Neural cell (in vitro differentiated cells): ENCODE measurements around the gene EEF1A2. TPM values are rescaled to one million over a fixed set of nuclear protein-coding genes. Genes with fewer than 3 reads are reported as not detected.

Experiments
- H2AFZ ChIP-seq: fragments of 200-600, 300-800 bp; sonication (generic), shearing (Covaris generic); 2 replicates; pipeline ENCODE4 v1.6.0; 2014; ENCODE audit warnings: low read depth, mild to moderate bottlenecking, antibody characterized with exemption, low read length, moderate library complexity
- H3F3A ChIP-seq: fragments of 200-600 bp; shearing (Covaris generic); 2 replicates; pipeline ENCODE4 v1.6.1; 2016; ENCODE audit warnings: mild to moderate bottlenecking, moderate library complexity, mixed read lengths, antibody characterized with exemption, low read length; ENCODE audit not compliant: insufficient read depth, poor library complexity, severe bottlenecking
- H3K27ac ChIP-seq: fragments of 200-600, 300-800 bp; sonication (generic), shearing (Covaris generic); 2 replicates; pipeline ENCODE4 v1.5.1; 2014; ENCODE audit warnings: mild to moderate bottlenecking, low read length, moderate library complexity
- H3K27me3 ChIP-seq: fragments of 300-800, 200-600 bp; sonication (generic), shearing (Covaris generic); 2 replicates; pipeline ENCODE4 v1.6.0; 2014; ENCODE audit warnings: mild to moderate bottlenecking, low read depth, low read length, moderate library complexity; ENCODE audit not compliant: insufficient read depth
- H3K36me3 ChIP-seq: fragments of 300-800, 200-600 bp; sonication (generic), shearing (Covaris generic); 2 replicates; pipeline ENCODE4 v1.5.1; 2014; ENCODE audit warnings: mild to moderate bottlenecking, antibody characterized with exemption, low read length, moderate library complexity; ENCODE audit not compliant: insufficient read depth
- H3K4me2 ChIP-seq: fragments of 300-800, 200-600 bp; sonication (generic), shearing (Covaris generic); 2 replicates; pipeline ENCODE4 v1.6.0; 2014; ENCODE audit warnings: mild to moderate bottlenecking, low read length
- H3K4me3 ChIP-seq: fragments of 300-800, 200-600 bp; sonication (generic), shearing (Covaris generic); 2 replicates; pipeline ENCODE4 v1.5.1; 2014; ENCODE audit warnings: mild to moderate bottlenecking, low read length, moderate library complexity
- H3K79me2 ChIP-seq: fragments of 200-600 bp; shearing (Covaris generic); replicated peaks from 2 replicates; pipeline ENCODE4 v1.6.0; 2014; ENCODE audit warnings: mild to moderate bottlenecking, low read length, moderate library complexity; ENCODE audit not compliant: insufficient read depth
- H3K9ac ChIP-seq: fragments of 300-800, 200-600 bp; sonication (generic), shearing (Covaris generic); 2 replicates; pipeline ENCODE4 v1.6.1; 2016; ENCODE audit warnings: mild to moderate bottlenecking, low read length, mixed read lengths
- H3K9me2 ChIP-seq: fragments of 200-600 bp; shearing (Covaris generic); 2 replicates; pipeline ENCODE4 v1.6.1; 2016; ENCODE audit warnings: mild to moderate bottlenecking, low read length, mixed read lengths; ENCODE audit not compliant: insufficient read depth
- H3K9me3 ChIP-seq: fragments of 200-600, 300-800 bp; sonication (generic), shearing (Covaris generic); 2 replicates; pipeline ENCODE4 v1.6.1; 2016; ENCODE audit warnings: mild to moderate bottlenecking, mixed run types, low read length, moderate library complexity, mixed read lengths
- H4K20me1 ChIP-seq: fragments of 200-600 bp; shearing (Covaris generic); 2 replicates; pipeline ENCODE4 v1.6.1; 2016; ENCODE audit warnings: mild to moderate bottlenecking, mixed run types; ENCODE audit not compliant: insufficient read depth
- CTCF ChIP-seq: fragments of 450-650 bp; IDR thresholded peaks from 2 replicates; pipeline ENCODE4 v1.5.1; 2014; ENCODE audit warnings: antibody characterized with exemption, mild to moderate bottlenecking, moderate library complexity; ENCODE audit not compliant: poor library complexity, severe bottlenecking
- EP300 ChIP-seq: fragments of 450-650 bp; conservative IDR thresholded peaks from 2 replicates; pipeline ENCODE4 v1.6.1; 2014; ENCODE audit warnings: antibody characterized with exemption, mild to moderate bottlenecking, moderate library complexity; ENCODE audit not compliant: poor library complexity, severe bottlenecking
- EZH2 ChIP-seq: fragments of 200-600, 300-800 bp; shearing (Covaris generic), sonication (generic); IDR thresholded peaks from 2 replicates; pipeline ENCODE4 v1.6.1; 2014; ENCODE audit warnings: antibody characterized with exemption, low read length, borderline replicate concordance, mild to moderate bottlenecking; ENCODE audit not compliant: insufficient read depth, poor library complexity, severe bottlenecking
- MXI1 ChIP-seq: fragments of 450-650 bp; conservative IDR thresholded peaks from 2 replicates; pipeline ENCODE4 v1.6.1; 2014; ENCODE audit warnings: antibody characterized with exemption, mild to moderate bottlenecking; ENCODE audit not compliant: poor library complexity, severe bottlenecking
- POLR2AphosphoS5 ChIP-seq: IDR thresholded peaks from 2 replicates; pipeline ENCODE4 v1.6.1; 2012
- RAD21 ChIP-seq: fragments of 450-650 bp; conservative IDR thresholded peaks from 2 replicates; pipeline ENCODE4 v1.6.1; 2014; ENCODE audit warnings: antibody characterized with exemption, mild to moderate bottlenecking, moderate library complexity
- REST ChIP-seq: IDR thresholded peaks from 2 replicates; pipeline ENCODE4 v1.6.1; 2012; ENCODE audit warnings: borderline replicate concordance
- SMC3 ChIP-seq: fragments of 450-650 bp; conservative IDR thresholded peaks from 2 replicates; pipeline ENCODE4 v1.6.1; 2014; ENCODE audit warnings: antibody characterized with exemption, mild to moderate bottlenecking, moderate library complexity; ENCODE audit not compliant: poor library complexity
- TAF1 ChIP-seq: IDR thresholded peaks from 2 replicates; pipeline ENCODE4 v1.6.1; 2012; ENCODE audit warnings: low read depth
- polyA plus RNA-seq: library from polyadenylated mRNA; depleted of rRNA; stranded (reverse); fragments of >200 nt; gene quantifications from 2 replicates; pipeline ENCODE4 v1.2.3, GENCODE V29; 2014

The EEF1A2 gene
- polyA plus RNA-seq, 1 donor from 2014 or later, result 208 TPM

- Histone ChIP-seq H3K27me3 (no peaks in the 10 kb centered on the region), H3F3A (no peaks in the 10 kb centered on the region), H3K4me3 (no peak overlapping the region), H3K9ac (no peak overlapping the region), H3K27ac (no peak overlapping the region), H3K9me2 (no peaks in the 10 kb centered on the region), H3K4me2 (no peak overlapping the region), H2AFZ (no peak overlapping the region), H3K9me3 (no peaks in the 10 kb centered on the region), H3K36me3 (peaks cover 18% of the 10 kb centered on the region), H3K79me2 (peaks cover 3% of the 10 kb centered on the region), H4K20me1 (no peaks in the 10 kb centered on the region)
- TF ChIP-seq EP300 (no peak), EZH2 (no peak), RAD21 (no peak), MXI1 (no peak), TAF1 (no peak), REST (no peak), POLR2AphosphoS5 (no peak), SMC3 (no peak), CTCF (no peak)
These were observed 4.3 kb downstream of the EEF1A2 start for GRCh38 chr20:63494420-63495166.

- H4K20me1 ChIP-seq, result no peaks in the 10 kb centered on the region
- no peak overlapping the region for H3K27ac ChIP-seq
- TF ChIP-seq SMC3 (no peak), MXI1 (no peak), CTCF (no peak), POLR2AphosphoS5 (no peak), EZH2 (no peak), REST (no peak), RAD21 (no peak), TAF1 (no peak)
- H3K79me2 ChIP-seq, result peaks cover 3% of the 10 kb centered on the region
- no peak overlapping the region for H3K4me2 ChIP-seq
- no peaks in the 10 kb centered on the region for H3K9me3 ChIP-seq
- peaks cover 18% of the 10 kb centered on the region for H3K36me3 ChIP-seq
- H3K9ac ChIP-seq, result no peak overlapping the region
- H3F3A ChIP-seq, result no peaks in the 10 kb centered on the region
- H2AFZ ChIP-seq, result no peak overlapping the region
- no peaks in the 10 kb centered on the region for H3K9me2 ChIP-seq
- no peaks in the 10 kb centered on the region for H3K27me3 ChIP-seq
- H3K4me3 ChIP-seq, result no peak overlapping the region
These were observed 4.8 kb downstream of the EEF1A2 start for GRCh38 chr20:63494084-63494419.
